H1 (cell line): ENCODE data around the gene CDR2L. TPM values are rescaled to one million over a fixed set of nuclear protein-coding genes. Genes with fewer than 3 reads are reported as not detected.

Source experiments
- BCL11A ChIP-seq, 2 experiments: IDR thresholded peaks; one replicate each; pipeline ENCODE4 v1.6.1; 2011; ENCODE audit warnings: low read depth in 2 of 2, low read length in 2 of 2, mild to moderate bottlenecking in 2 of 2
- EP300 ChIP-seq, 2 experiments: IDR thresholded peaks; 1 replicate in 1 of 2; 2 replicates in 1 of 2; pipeline ENCODE4 v1.6.1; 2011 to 2012; ENCODE audit warnings: low read depth in 2 of 2, low read length in 2 of 2, mild to moderate bottlenecking in 2 of 2, borderline replicate concordance in 1 of 2, inconsistent platforms in 1 of 2, moderate library complexity in 1 of 2
- HDAC2 ChIP-seq, 2 experiments: fragments of 300-600 bp in 1 of 2; sonication (generic) in 1 of 2; IDR thresholded peaks; 2 replicates each; pipeline ENCODE4 v1.6.1; 2011 to 2012; ENCODE audit warnings: low read depth in 2 of 2, low read length in 2 of 2, mild to moderate bottlenecking in 2 of 2, moderate library complexity in 2 of 2, borderline replicate concordance in 1 of 2, inconsistent platforms in 1 of 2
- KDM4A ChIP-seq: IDR thresholded peaks from one replicate; pipeline ENCODE4 v1.7.1; 2012; ENCODE audit warnings: low read depth, mild to moderate bottlenecking, moderate library complexity, low read length, inconsistent platforms; ENCODE audit not compliant: severe bottlenecking
- MAFK ChIP-seq: IDR thresholded peaks from 2 replicates; pipeline ENCODE4 v1.6.1; 2012; ENCODE audit warnings: low read depth, mild to moderate bottlenecking, improper control_type of control experiment, low read length
- POLR2A ChIP-seq, 2 experiments: IDR thresholded peaks; 1 replicate in 1 of 2; 2 replicates in 1 of 2; pipeline ENCODE4 v1.6.1; 2011; ENCODE audit warnings: low read depth in 2 of 2, low read length in 2 of 2, mild to moderate bottlenecking in 2 of 2; ENCODE audit errors: control extremely low read depth in 1 of 2
- RBBP5 ChIP-seq: IDR thresholded peaks from 2 replicates; pipeline ENCODE4 v1.7.1; 2012; ENCODE audit warnings: low read depth, mild to moderate bottlenecking, inconsistent platforms, low read length, moderate library complexity, borderline replicate concordance
- RNF2 ChIP-seq: fragments of 200-900, 300-1000 bp; sonication (generic); IDR thresholded peaks from 2 replicates; pipeline ENCODE4 v1.7.1; 2016; ENCODE audit warnings: borderline replicate concordance, low read depth, mild to moderate bottlenecking, antibody characterized with exemption, low read length; ENCODE audit not compliant: poor library complexity, severe bottlenecking; ENCODE audit errors: missing control alignments
- polyA plus RNA-seq, 7 experiments: library from polyadenylated mRNA; depleted of rRNA in 3 of 7; stranded (reverse) in 5 of 7; unstranded in 2 of 7; fragments of >200 nt in 5 of 7; fragments of 200-250 nt in 2 of 7; gene quantifications; 1 replicate in 5 of 7; 2 replicates in 1 of 7; 4 replicates in 1 of 7; pipeline versions ENCODE4 v1.2.1 to v1.2.3, GENCODE V29; 2011 to 2013; ENCODE audit warnings: missing spikeins in 2 of 7, mixed read lengths in 2 of 7
- total RNA-seq: library from RNA; stranded (reverse); fragmentation: NEBNext Ultra II Directional; extraction: Animal tissue kit (Norgen Biotek cat#: 25700); gene quantifications from 2 replicates; pipeline ENCODE4 v1.2.1, GENCODE V29; 2021

The CDR2L gene
- total and polyA plus RNA-seq, 2 of the 8 experiments (the other 6 are each of a cell fraction or from before 2014, with no cell fraction given): 20.4 to 38.1 TPM

- TF ChIP-seq EP300 (IDR thresholded peaks at IDR 0.05; ENCODE audit: borderline replicate concordance in 1 of 2, low read depth in 2 of 2, low read length in 2 of 2) (no peak), RNF2 (no peak), KDM4A (no peak), HDAC2 (IDR thresholded peaks at IDR 0.05; ENCODE audit: borderline replicate concordance in 1 of 2, low read depth in 2 of 2, low read length in 2 of 2) (no peak), POLR2A (IDR thresholded peaks at IDR 0.05; ENCODE audit: control extremely low read depth in 1 of 2, low read depth in 2 of 2, low read length in 2 of 2) (no peak), BCL11A (IDR thresholded peaks at IDR 0.05; ENCODE audit: low read depth in 2 of 2, low read length in 2 of 2) (no peak), MAFK (no peak), RBBP5 (peak; percentile 99)
Observed at GRCh38 chr17:75033346-75034235, 46.2 kb downstream of the CDR2L start (continued).
